SK-N-SH (cell line): ENCODE measurements around the gene CHERP. TPM values are rescaled to one million over a fixed set of nuclear protein-coding genes. Genes with fewer than 3 reads are reported as not detected.
"Not testable (repeated sequence)": the region's sequence is repeated elsewhere in the genome, so short reads cannot be mapped to it uniquely, and the experiment has no call there.

Source experiments
- CTCF ChIA-PET: fragments of 300-600, 350-600 bp; formaldehyde crosslinking; extraction: SDS; loops from one replicate; lab custom pipeline; 2021; lab: Yijun Ruan, JAX
- POLR2A ChIA-PET: fragments of 350-600 bp; sonication (Branson Sonifier 250); formaldehyde crosslinking; extraction: SDS; loops from one replicate; lab custom pipeline; 2020; ENCODE audit warnings: antibody characterized with exemption, inconsistent platforms; lab: Yijun Ruan, JAX
- DNase-seq: peaks from one replicate; pipeline ENCODE4 v3.0.0; 2012
- H2AFZ ChIP-seq: fragments of 200-600 bp; sonication (generic); 2 replicates; pipeline ENCODE4 v1.8.1; 2016; ENCODE audit warnings: antibody characterized with exemption, mild to moderate bottlenecking, low read depth
- H3F3A ChIP-seq: fragments of 200-600 bp; sonication (generic); replicated peaks from 2 replicates; pipeline ENCODE3; 2016; ENCODE audit warnings: antibody characterized with exemption, mild to moderate bottlenecking; ENCODE audit not compliant: insufficient read depth
- H3K27ac ChIP-seq, 2 experiments: fragments of 200-500 bp in 1 of 2; fragments of 200-600 bp in 1 of 2; sonication (Bioruptor generic) in 1 of 2; sonication (generic), shearing (Covaris generic) in 1 of 2; 2 replicates each; pipeline versions ENCODE4 v1.5.1 to v1.6.1; 2014 to 2016; ENCODE audit warnings: low read depth in 2 of 2, inconsistent platforms in 1 of 2, low read length in 1 of 2, mild to moderate bottlenecking in 1 of 2, mixed read lengths in 1 of 2
- H3K27me3 ChIP-seq: fragments of 200-600 bp; sonication (generic), shearing (Covaris generic); 2 replicates; pipeline ENCODE4 v1.6.1; 2016; ENCODE audit warnings: mixed run types; ENCODE audit not compliant: insufficient read depth
- H3K36me3 ChIP-seq, 2 experiments: fragments of 200-500 bp in 1 of 2; fragments of 200-600 bp in 1 of 2; sonication (Bioruptor generic) in 1 of 2; sonication (generic) in 1 of 2; replicated peaks in 1 of 2; 2 replicates each; pipeline versions ENCODE3 to v1.5.1; 2014 to 2016; ENCODE audit warnings: low read length in 1 of 2, mild to moderate bottlenecking in 1 of 2; ENCODE audit not compliant: insufficient read depth in 2 of 2, control insufficient read depth in 1 of 2
- H3K4me1 ChIP-seq, 2 experiments: fragments of 200-500 bp in 1 of 2; fragments of 200-600 bp in 1 of 2; sonication (Bioruptor generic) in 1 of 2; sonication (generic), shearing (Covaris generic) in 1 of 2; 2 replicates each; pipeline versions ENCODE4 v1.5.1 to v1.6.1; 2014 to 2016; ENCODE audit warnings: low read depth in 1 of 2, low read length in 1 of 2, mixed run types in 1 of 2; ENCODE audit not compliant: insufficient read depth in 2 of 2, control insufficient read depth in 1 of 2
- H3K4me2 ChIP-seq: fragments of 200-600 bp; sonication (generic), shearing (Covaris generic); 2 replicates; pipeline ENCODE4 v1.6.1; 2017; ENCODE audit warnings: mixed run types
- H3K4me3 ChIP-seq, 2 experiments: fragments of 200-500 bp in 1 of 2; fragments of 200-600 bp in 1 of 2; sonication (Bioruptor generic) in 1 of 2; sonication (generic), shearing (Covaris generic) in 1 of 2; 2 replicates each; pipeline versions ENCODE4 v1.5.1 to v1.8.1; 2014 to 2016; ENCODE audit warnings: low read depth in 2 of 2, inconsistent platforms in 1 of 2, low read length in 1 of 2, mild to moderate bottlenecking in 1 of 2, mixed read lengths in 1 of 2, moderate library complexity in 1 of 2
- H3K79me2 ChIP-seq: fragments of 200-600 bp; sonication (generic); 2 replicates; pipeline ENCODE4 v1.8.1; 2017; ENCODE audit warnings: mild to moderate bottlenecking; ENCODE audit not compliant: insufficient read depth
- H3K9ac ChIP-seq: fragments of 200-600 bp; sonication (generic); 2 replicates; pipeline ENCODE4 v1.6.1; 2017; ENCODE audit warnings: mixed run types
- H3K9me2 ChIP-seq: fragments of 200-600 bp; sonication (generic); 2 replicates; pipeline ENCODE4 v1.6.1; 2017; ENCODE audit warnings: mixed run types
- H3K9me3 ChIP-seq: fragments of 200-600 bp; sonication (generic); 2 replicates; pipeline ENCODE4 v1.6.1; 2017; ENCODE audit warnings: mixed run types, mild to moderate bottlenecking, moderate library complexity
- H4K20me1 ChIP-seq: fragments of 200-600 bp; sonication (generic); 2 replicates; pipeline ENCODE4 v1.6.1; 2017; ENCODE audit warnings: mild to moderate bottlenecking, mixed run types; ENCODE audit not compliant: insufficient read depth
- EZH2phosphoT487 ChIP-seq: fragments of 200-600 bp; sonication (generic); IDR thresholded peaks from 2 replicates; pipeline ENCODE4 v1.6.1; 2017; ENCODE audit warnings: low read depth, mixed run types, mild to moderate bottlenecking, antibody characterized with exemption, moderate library complexity, borderline replicate concordance
- FOSL2 ChIP-seq: IDR thresholded peaks from 2 replicates; pipeline ENCODE4 v1.4.0; 2012; ENCODE audit warnings: low read depth, mild to moderate bottlenecking, moderate library complexity, borderline replicate concordance
- FOXJ3 ChIP-seq: sonication (generic); formaldehyde crosslinking; IDR thresholded peaks from 2 replicates; pipeline ENCODE4 v1.5.1; 2020; ENCODE audit warnings: mild to moderate bottlenecking, missing genetic modification reagents
- FOXM1 ChIP-seq: IDR thresholded peaks from 2 replicates; pipeline ENCODE4 v1.4.0; 2012; ENCODE audit warnings: low read depth, mild to moderate bottlenecking
- GATA2 ChIP-seq: sonication (generic); formaldehyde crosslinking; IDR thresholded peaks from 2 replicates; pipeline ENCODE4 v1.5.0; 2020; ENCODE audit warnings: mild to moderate bottlenecking, missing genetic modification reagents
- MEF2A ChIP-seq: IDR thresholded peaks from 2 replicates; pipeline ENCODE4 v1.4.0; 2012; ENCODE audit warnings: low read depth, borderline replicate concordance
- RAD21 ChIP-seq: IDR thresholded peaks from 2 replicates; pipeline ENCODE4 v1.6.1; 2012; ENCODE audit warnings: mild to moderate bottlenecking, low read length
- SMC3 ChIP-seq: IDR thresholded peaks from 2 replicates; pipeline ENCODE4 v1.6.1; 2012; ENCODE audit warnings: low read depth, low read length, improper control_type of control experiment
- WGBS: methylation state at CpG from one replicate; pipeline ENCODE4 v1.1.6; 2017; ENCODE audit warnings: low lambda C conversion rate; 5-methylcytosine and 5-hydroxymethylcytosine counted together
- polyA plus RNA-seq, 3 experiments: library from polyadenylated mRNA; depleted of rRNA; stranded (reverse); fragments of >200 nt; gene quantifications; 2 replicates each; pipeline ENCODE4 v1.2.3, GENCODE V29; 2012

The CHERP gene
- polyA plus RNA-seq, 1 of the 3 experiments (the other 2 are of a cell fraction): 16.8 TPM

GRCh38 chr19:16516381-16516780 lies 25.9 kb downstream of the CHERP start:
- H3K4me1 ChIP-seq: no peaks in the 10 kb centered on the region
- no peaks in the 10 kb centered on the region for H3K9me2 ChIP-seq
- no peak overlapping the region for H3K4me2 ChIP-seq
- H4K20me1 ChIP-seq: 0 out of 2 replicates have a peak, but pooled peaks cover 8% of the 10 kb centered on the region
- no peak overlapping the region for H3K9ac ChIP-seq
- no peak for TF ChIP-seq SMC3
- no peak for TF ChIP-seq EZH2phosphoT487
- TF ChIP-seq RAD21: no peak
- no peak for TF ChIP-seq GATA2 (CRISPR knock-in tag)
- no peak for DNase-seq
- no peaks in the 10 kb centered on the region for H3K9me3 ChIP-seq
- H3K79me2 ChIP-seq: no peaks in the 10 kb centered on the region
- H3K27me3 ChIP-seq: no peaks in the 10 kb centered on the region
- H3K4me3 ChIP-seq: no peak overlapping the region
- H3K27ac ChIP-seq: no peak overlapping the region
- no peak overlapping the region for H2AFZ ChIP-seq
- POLR2A ChIA-PET: interaction anchor here (1.3 kb wide), 1 partner anchor 12 kb away, joined by 4 read pairs; no protein-coding TSS in a partner anchor
- H3K36me3 ChIP-seq: peaks cover 19 to 58% of the 10 kb centered on the region in 2 experiments
- CTCF ChIA-PET: interaction anchor here (2.2 kb wide), 1 partner anchor 11 kb away, joined by 12 read pairs; no protein-coding TSS in a partner anchor
- peaks cover 6% of the 10 kb centered on the region for H3F3A ChIP-seq
- WGBS: 91% methylated on average over 15 of the region's 15 CpGs

- ChIA-PET POLR2A (no interaction called here), CTCF (interaction anchor here (1.4 kb wide), 1 partner anchor 73 kb away, joined by 5 read pairs; no protein-coding TSS in a partner anchor)
- 96% methylated on average over 8 of the region's 24 CpGs for WGBS
- H3K79me2 ChIP-seq: no peaks in the 10 kb centered on the region
- no peak overlapping the region for H3K9ac ChIP-seq
- H3K9me3 ChIP-seq: no peaks in the 10 kb centered on the region
- H3F3A ChIP-seq: peaks cover 6% of the 10 kb centered on the region
- no peak overlapping the region for H3K4me2 ChIP-seq
- H3K36me3 ChIP-seq: peaks cover 13 to 48% of the 10 kb centered on the region in 2 experiments
- no peaks in the 10 kb centered on the region for H3K4me1 ChIP-seq
- TF ChIP-seq MEF2A: no peak
- TF ChIP-seq FOXJ3 (CRISPR knock-in tag): no peak
- TF ChIP-seq EZH2phosphoT487: no peak
- TF ChIP-seq FOSL2: no peak
- no peak for TF ChIP-seq FOXM1
- H3K9me2 ChIP-seq: no peaks in the 10 kb centered on the region
- DNase-seq: no peak
- no peaks in the 10 kb centered on the region for H3K27me3 ChIP-seq
- no peak overlapping the region for H3K4me3 ChIP-seq
- H2AFZ ChIP-seq: no peak overlapping the region
- H4K20me1 ChIP-seq: 0 out of 2 replicates have a peak, but pooled peaks cover 8% of the 10 kb centered on the region
- no peak overlapping the region for H3K27ac ChIP-seq
Measured at GRCh38 chr19:16514383-16515019, 27.7 kb downstream of the CHERP start.

GRCh38 chr19:16512611-16513010 lies 29.6 kb downstream of the CHERP start:
- DNase-seq, POLR2A ChIA-PET: not testable (repeated sequence)
- 95% methylated on average over 10 of the region's 10 CpGs for WGBS

More at GRCh38 chr19:16512611-16513010, 29.6 kb downstream of the CHERP start:
- H3K79me2 ChIP-seq, H3K4me2 ChIP-seq, H3K4me1 ChIP-seq, H3K27ac ChIP-seq, H3K27me3 ChIP-seq, H4K20me1 ChIP-seq, H3F3A ChIP-seq, H3K9me2 ChIP-seq, CTCF ChIA-PET, H3K9ac ChIP-seq, H3K4me3 ChIP-seq, H3K9me3 ChIP-seq, H2AFZ ChIP-seq: not testable (repeated sequence)
- H3K36me3 ChIP-seq: peaks cover 5 to 33% of the 10 kb centered on the region in 2 experiments
